CD4-positive, alpha-beta T cell (primary cell): ENCODE measurements around the gene NCK1. TPM values are rescaled to one million over a fixed set of nuclear protein-coding genes. Genes with fewer than 3 reads are reported as not detected.
"Not testable (repeated sequence)": the region's sequence is repeated elsewhere in the genome, so short reads cannot be mapped to it uniquely, and the experiment has no call there.

Experiments
- ATAC-seq: fragments of 200-7000 bp; cut with Tn5 transposase; one replicate; pipeline ENCODE4 v1.10.0; 2022; ENCODE audit warnings: mild to moderate bottlenecking; ENCODE audit not compliant: poor library complexity
- CTCF ChIA-PET: fragments of 350-600 bp; sonication (Branson Sonifier 250); formaldehyde crosslinking; loops from one replicate; lab custom pipeline; 2021; ENCODE audit warnings: antibody characterized with exemption, inconsistent platforms; lab: Charles Lee
- POLR2A ChIA-PET: fragments of 350-600 bp; sonication (Branson Sonifier 250); formaldehyde crosslinking; loops from one replicate; lab custom pipeline; 2021; ENCODE audit warnings: antibody characterized with exemption, inconsistent platforms; lab: Charles Lee
- DNase-seq, 14 experiments: peaks; one replicate each; pipeline ENCODE4 v3.0.0-alpha.2; 2013 to 2020; ENCODE audit warnings: mixed read lengths in 2 of 14
- H3K27ac ChIP-seq, 2 donors: one replicate each; pipeline versions ENCODE4 v1.5.1 to v1.7.0; 2013; ENCODE audit warnings: low read length in 2 of 2, low read depth in 1 of 2, mild to moderate bottlenecking in 1 of 2
- H3K27me3 ChIP-seq, 2 experiments: 1 replicate in 1 of 2; 2 replicates in 1 of 2; pipeline versions ENCODE4 v1.6.1 to v1.7.0; 2013; ENCODE audit warnings: low read length in 2 of 2, control low read depth in 1 of 2, mild to moderate bottlenecking in 1 of 2, moderate library complexity in 1 of 2; ENCODE audit not compliant: insufficient read depth in 2 of 2, control insufficient read depth in 1 of 2
- H3K36me3 ChIP-seq: one replicate; pipeline ENCODE4 v1.6.1; 2013; ENCODE audit warnings: low read length, control low read depth; ENCODE audit not compliant: insufficient read depth
- H3K4me1 ChIP-seq: one replicate; pipeline ENCODE4 v1.6.1; 2013; ENCODE audit warnings: low read length, control low read depth; ENCODE audit not compliant: insufficient read depth
- H3K4me3 ChIP-seq: one replicate; pipeline ENCODE4 v1.5.1; 2013; ENCODE audit warnings: mild to moderate bottlenecking, low read length, moderate library complexity
- H3K9me3 ChIP-seq, 2 experiments: 1 replicate in 1 of 2; 2 replicates in 1 of 2; pipeline versions ENCODE4 v1.6.1 to v1.7.0; 2013; ENCODE audit warnings: low read length in 2 of 2, mild to moderate bottlenecking in 2 of 2, control low read depth in 1 of 2, moderate library complexity in 1 of 2; ENCODE audit not compliant: control insufficient read depth in 1 of 2, insufficient read depth in 1 of 2
- H3K27ac Mint-ChIP-seq: one replicate; pipeline ENCODE4 v1.8.0; 2020; ENCODE audit warnings: mixed read lengths
- H3K27me3 Mint-ChIP-seq: one replicate; pipeline ENCODE4 v1.8.0; 2021; ENCODE audit warnings: mixed read lengths
- H3K36me3 Mint-ChIP-seq: one replicate; pipeline ENCODE4 v1.8.0; 2021; ENCODE audit warnings: low read depth, mixed read lengths
- H3K4me1 Mint-ChIP-seq: one replicate; pipeline ENCODE4 v1.8.0; 2021; ENCODE audit warnings: low read depth, mixed read lengths
- H3K4me3 Mint-ChIP-seq: one replicate; pipeline ENCODE4 v1.8.0; 2020; ENCODE audit warnings: mild to moderate bottlenecking, mixed read lengths
- H3K9me3 Mint-ChIP-seq: one replicate; pipeline ENCODE4 v1.8.0; 2020; ENCODE audit warnings: mixed read lengths
- CTCF ChIP-seq: fragments of 200-600 bp; IDR thresholded peaks from one replicate; pipeline ENCODE4 v1.8.0; 2022; ENCODE audit warnings: antibody characterized with exemption, mild to moderate bottlenecking
- intact Hi-C, 2 experiments: fragments of 100-400 bp; cut with DNase I in 1 of 2; cut with micrococcal nuclease in 1 of 2; formaldehyde crosslinking; loops; one replicate each; pipeline versions ENCODE4 v1.15.1 to v1.9.0; 2023 to 2025; cut with DNase I, micrococcal nuclease
- total RNA-seq, 174 experiments: library from RNA in 2 of 174; stranded (reverse) in 2 of 174; gene quantifications; one replicate each; pipeline ENCODE4 v1.2.3 and lab custom pipeline; 2021 to 2026

NCK1 gene
- total RNA-seq, 2 experiments from 2014 or later = 52.9 to 55.0 TPM

- no peak for ATAC-seq
- peaks cover 10% of the 10 kb centered on the region for H3K9me3 Mint-ChIP-seq
- no peak overlapping the region for H3K4me3 Mint-ChIP-seq
- Histone ChIP-seq H3K4me1 (peaks cover 24% of the 10 kb centered on the region), H3K4me3 (no peak overlapping the region), H3K36me3 (no peaks in the 10 kb centered on the region), H3K27ac (no peak overlapping the region), H3K27me3 (no peaks in the 10 kb centered on the region), H3K9me3 (peaks cover 22 to 23% of the 10 kb centered on the region in 2 experiments)
- CTCF ChIA-PET = interaction anchor here (1.1 kb wide), 1 partner anchor 11 kb away, joined by 3 read pairs; no protein-coding TSS in a partner anchor
- DNase-seq = no peak
- peak overlapping the region; percentile 16 for H3K27ac Mint-ChIP-seq
- no peaks in the 10 kb centered on the region for H3K27me3 Mint-ChIP-seq
- no peak for TF ChIP-seq CTCF
- H3K4me1 Mint-ChIP-seq = peaks cover 66% of the 10 kb centered on the region
- intact Hi-C loops = no loop called here
- POLR2A ChIA-PET = no interaction called here
- peaks cover 78% of the 10 kb centered on the region for H3K36me3 Mint-ChIP-seq
Observed at GRCh38 chr3:136901391-136901790, 39.4 kb downstream of the NCK1 start.

- H3K36me3 ChIP-seq, H3K27me3 Mint-ChIP-seq, intact Hi-C loops, DNase-seq, H3K27ac ChIP-seq, H3K9me3 Mint-ChIP-seq, H3K27me3 ChIP-seq, H3K4me3 ChIP-seq, H3K27ac Mint-ChIP-seq, H3K4me3 Mint-ChIP-seq, POLR2A ChIA-PET, ATAC-seq: not testable (repeated sequence)
- H3K4me1 Mint-ChIP-seq = peaks cover 72% of the 10 kb centered on the region
- Histone ChIP-seq H3K4me1 (peaks cover 28% of the 10 kb centered on the region), H3K9me3 (peaks cover 22 to 23% of the 10 kb centered on the region in 2 experiments)
- peaks cover 87% of the 10 kb centered on the region for H3K36me3 Mint-ChIP-seq
- CTCF ChIA-PET = interaction anchor here (0.7 kb wide), 1 partner anchor 922 kb away, joined by 3 read pairs; no protein-coding TSS in a partner anchor
Observed at GRCh38 chr3:136902530-136902929, 40.5 kb downstream of the NCK1 start.

GRCh38 chr3:136903899-136904298 lies 41.9 kb downstream of the NCK1 start:
- no peaks in the 10 kb centered on the region for H3K36me3 ChIP-seq
- H3K9me3 ChIP-seq = peaks cover 22 to 23% of the 10 kb centered on the region in 2 experiments
- Mint-ChIP-seq H3K27me3 (no peaks in the 10 kb centered on the region), H3K36me3 (peaks cover 85% of the 10 kb centered on the region), H3K4me1 (peaks cover 76% of the 10 kb centered on the region), H3K9me3 (peaks cover 10% of the 10 kb centered on the region), H3K27ac (no peak overlapping the region), H3K4me3 (no peak overlapping the region)
- ATAC-seq (no peak), DNase-seq (no peak)
- no peak overlapping the region for H3K4me3 ChIP-seq
- ChIA-PET POLR2A (interaction anchor here (1.2 kb wide), 1 partner anchor 42 kb away, joined by 6 read pairs; the partner anchor contains the start of gene NCK1), CTCF (no interaction called here)
- no peak overlapping the region for H3K27ac ChIP-seq
- H3K27me3 ChIP-seq = no peaks in the 10 kb centered on the region
- TF ChIP-seq CTCF = no peak
- H3K4me1 ChIP-seq = peaks cover 24% of the 10 kb centered on the region
- intact Hi-C loops = no loop called here

- no peak for TF ChIP-seq CTCF
- intact Hi-C loops = no loop called here
- POLR2A ChIA-PET = interaction anchor here (1.2 kb wide), 1 partner anchor 43 kb away, joined by 6 read pairs; the partner anchor contains the start of gene NCK1
- no peaks in the 10 kb centered on the region for H3K36me3 ChIP-seq
- CTCF ChIA-PET = no interaction called here
- H3K27ac ChIP-seq = no peak overlapping the region
- no peaks in the 10 kb centered on the region for H3K27me3 ChIP-seq
- ATAC-seq (no peak), DNase-seq (no peak)
- H3K4me1 ChIP-seq = peaks cover 21% of the 10 kb centered on the region
- H3K27ac Mint-ChIP-seq = no peak overlapping the region
- no peak overlapping the region for H3K4me3 Mint-ChIP-seq
- peaks cover 22 to 23% of the 10 kb centered on the region in 2 experiments for H3K9me3 ChIP-seq
- H3K9me3 Mint-ChIP-seq = peaks cover 10% of the 10 kb centered on the region
- H3K27me3 Mint-ChIP-seq = no peaks in the 10 kb centered on the region
- H3K4me1 Mint-ChIP-seq = peaks cover 76% of the 10 kb centered on the region
- H3K36me3 Mint-ChIP-seq = peaks cover 78% of the 10 kb centered on the region
- no peak overlapping the region for H3K4me3 ChIP-seq
Observed at GRCh38 chr3:136904746-136905145, 42.7 kb downstream of the NCK1 start.
